Measurements from ENCODE around the gene FBXO7.

The FBXO7 gene

GRCh38 chr22:32511776-32512175 lies 37.2 kb downstream of the FBXO7 start:
- no peak for DNase-seq
- Histone ChIP-seq H4K20me1 (ENCODE audit: insufficient read depth, low read length) (no peaks in the 10 kb centered on the region), H3K27me3 (replicated peaks; ENCODE audit: insufficient read depth, low read length) (no peaks in the 10 kb centered on the region), H3K4me2 (ENCODE audit: low read depth, low read length) (no peak overlapping the region), H3K4me3 (ENCODE audit: low read length) (no peak overlapping the region), H3K27ac (ENCODE audit: low read length) (no peak overlapping the region), H3K9me2 (replicated peaks; ENCODE audit: insufficient read depth, low read length) (no peaks in the 10 kb centered on the region), H3K79me2 (ENCODE audit: low read length) (no peaks in the 10 kb centered on the region), H3K9me3 (replicated peaks; ENCODE audit: insufficient read depth, low read length) (no peaks in the 10 kb centered on the region), H3K36me3 (replicated peaks; ENCODE audit: insufficient read depth, low read length) (no peaks in the 10 kb centered on the region), H3K9ac (ENCODE audit: low read length) (no peak overlapping the region), H2AFZ (ENCODE audit: low read length) (no peak overlapping the region), H3F3A (ENCODE audit: insufficient read depth, low read length) (no peaks in the 10 kb centered on the region), H3K4me1 (ENCODE audit: low read length) (peaks cover 12% of the 10 kb centered on the region)
- no peak for TF ChIP-seq EZH2 (optimal IDR thresholded peaks at IDR 0.05; ENCODE audit: low read depth, low read length)

- DNase-seq = no peak
- H3K9ac ChIP-seq (ENCODE audit: low read length) = no peak overlapping the region
- no peak overlapping the region for H3K4me3 ChIP-seq (ENCODE audit: low read length)
- no peaks in the 10 kb centered on the region for H4K20me1 ChIP-seq (ENCODE audit: insufficient read depth, low read length)
- H3K4me1 ChIP-seq (ENCODE audit: low read length) = peaks cover 12% of the 10 kb centered on the region
- no peaks in the 10 kb centered on the region for H3K9me3 ChIP-seq (replicated peaks; ENCODE audit: insufficient read depth, low read length)
- no peaks in the 10 kb centered on the region for H3K79me2 ChIP-seq (ENCODE audit: low read length)
- no peak overlapping the region for H3K27ac ChIP-seq (ENCODE audit: low read length)
- no peaks in the 10 kb centered on the region for H3K36me3 ChIP-seq (replicated peaks; ENCODE audit: insufficient read depth, low read length)
- H2AFZ ChIP-seq (ENCODE audit: low read length) = no peak overlapping the region
- H3F3A ChIP-seq (ENCODE audit: insufficient read depth, low read length) = no peaks in the 10 kb centered on the region
- H3K27me3 ChIP-seq (replicated peaks; ENCODE audit: insufficient read depth, low read length) = no peaks in the 10 kb centered on the region
- no peak for TF ChIP-seq EZH2phosphoT487 (IDR thresholded peaks at IDR 0.05; ENCODE audit: low read length)
- H3K9me2 ChIP-seq (replicated peaks; ENCODE audit: insufficient read depth, low read length) = no peaks in the 10 kb centered on the region
- no peak overlapping the region for H3K4me2 ChIP-seq (ENCODE audit: low read depth, low read length)
These were observed 37.8 kb downstream of the FBXO7 start for GRCh38 chr22:32512267-32512982.

- TF ChIP-seq EZH2 (optimal IDR thresholded peaks at IDR 0.05; ENCODE audit: low read depth, low read length) (no peak), EZH2phosphoT487 (IDR thresholded peaks at IDR 0.05; ENCODE audit: low read length) (no peak)
- TF ChIP-seq, protein P1, sequence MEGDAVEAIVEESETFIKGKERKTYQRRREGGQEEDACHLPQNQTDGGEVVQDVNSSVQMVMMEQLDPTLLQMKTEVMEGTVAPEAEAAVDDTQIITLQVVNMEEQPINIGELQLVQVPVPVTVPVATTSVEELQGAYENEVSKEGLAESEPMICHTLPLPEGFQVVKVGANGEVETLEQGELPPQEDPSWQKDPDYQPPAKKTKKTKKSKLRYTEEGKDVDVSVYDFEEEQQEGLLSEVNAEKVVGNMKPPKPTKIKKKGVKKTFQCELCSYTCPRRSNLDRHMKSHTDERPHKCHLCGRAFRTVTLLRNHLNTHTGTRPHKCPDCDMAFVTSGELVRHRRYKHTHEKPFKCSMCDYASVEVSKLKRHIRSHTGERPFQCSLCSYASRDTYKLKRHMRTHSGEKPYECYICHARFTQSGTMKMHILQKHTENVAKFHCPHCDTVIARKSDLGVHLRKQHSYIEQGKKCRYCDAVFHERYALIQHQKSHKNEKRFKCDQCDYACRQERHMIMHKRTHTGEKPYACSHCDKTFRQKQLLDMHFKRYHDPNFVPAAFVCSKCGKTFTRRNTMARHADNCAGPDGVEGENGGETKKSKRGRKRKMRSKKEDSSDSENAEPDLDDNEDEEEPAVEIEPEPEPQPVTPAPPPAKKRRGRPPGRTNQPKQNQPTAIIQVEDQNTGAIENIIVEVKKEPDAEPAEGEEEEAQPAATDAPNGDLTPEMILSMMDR (IDR thresholded peaks at IDR 0.05; ENCODE audit: low read length) = no peak
- no peak overlapping the region for H3K27ac ChIP-seq (ENCODE audit: low read length)
- H4K20me1 ChIP-seq (ENCODE audit: insufficient read depth, low read length) = no peaks in the 10 kb centered on the region
- H2AFZ ChIP-seq (ENCODE audit: low read length) = no peak overlapping the region
- no peak overlapping the region for H3K4me3 ChIP-seq (ENCODE audit: low read length)
- no peaks in the 10 kb centered on the region for H3K9me3 ChIP-seq (replicated peaks; ENCODE audit: insufficient read depth, low read length)
- H3K9ac ChIP-seq (ENCODE audit: low read length) = no peak overlapping the region
- no peaks in the 10 kb centered on the region for H3K79me2 ChIP-seq (ENCODE audit: low read length)
- H3K36me3 ChIP-seq (replicated peaks; ENCODE audit: insufficient read depth, low read length) = no peaks in the 10 kb centered on the region
- no peak for DNase-seq
- H3K9me2 ChIP-seq (replicated peaks; ENCODE audit: insufficient read depth, low read length) = no peaks in the 10 kb centered on the region
- no peaks in the 10 kb centered on the region for H3F3A ChIP-seq (ENCODE audit: insufficient read depth, low read length)
- H3K27me3 ChIP-seq (replicated peaks; ENCODE audit: insufficient read depth, low read length) = no peaks in the 10 kb centered on the region
- peaks cover 8% of the 10 kb centered on the region for H3K4me1 ChIP-seq (ENCODE audit: low read length)
- H3K4me2 ChIP-seq (ENCODE audit: low read depth, low read length) = no peak overlapping the region
These were observed 40.5 kb downstream of the FBXO7 start for GRCh38 chr22:32515084-32515483.

- no peak overlapping the region for H3K4me2 ChIP-seq (ENCODE audit: low read depth, low read length)
- TF ChIP-seq EZH2phosphoT487 (IDR thresholded peaks at IDR 0.05; ENCODE audit: low read length) (no peak), EZH2 (optimal IDR thresholded peaks at IDR 0.05; ENCODE audit: low read depth, low read length) (no peak)
- TF ChIP-seq, protein P1 (IDR thresholded peaks at IDR 0.05; ENCODE audit: low read length) = no peak
- H3K9me3 ChIP-seq (replicated peaks; ENCODE audit: insufficient read depth, low read length) = no peaks in the 10 kb centered on the region
- H3K4me1 ChIP-seq (ENCODE audit: low read length) = no peaks in the 10 kb centered on the region
- H3K27ac ChIP-seq (ENCODE audit: low read length) = no peak overlapping the region
- no peaks in the 10 kb centered on the region for H3F3A ChIP-seq (ENCODE audit: insufficient read depth, low read length)
- no peak for DNase-seq
- H3K9ac ChIP-seq (ENCODE audit: low read length) = no peak overlapping the region
- H3K79me2 ChIP-seq (ENCODE audit: low read length) = no peaks in the 10 kb centered on the region
- no peak overlapping the region for H3K4me3 ChIP-seq (ENCODE audit: low read length)
- no peaks in the 10 kb centered on the region for H3K36me3 ChIP-seq (replicated peaks; ENCODE audit: insufficient read depth, low read length)
- no peaks in the 10 kb centered on the region for H3K9me2 ChIP-seq (replicated peaks; ENCODE audit: insufficient read depth, low read length)
- no peak overlapping the region for H2AFZ ChIP-seq (ENCODE audit: low read length)
- H4K20me1 ChIP-seq (ENCODE audit: insufficient read depth, low read length) = no peaks in the 10 kb centered on the region
- no peaks in the 10 kb centered on the region for H3K27me3 ChIP-seq (replicated peaks; ENCODE audit: insufficient read depth, low read length)
These were observed 42.9 kb downstream of the FBXO7 start for GRCh38 chr22:32517488-32517887.

All from MM.1S (cell line).